IMR-90 (cell line): ENCODE data around the gene INAFM1. TPM values are rescaled to one million over a fixed set of nuclear protein-coding genes. Genes with fewer than 3 reads are reported as not detected.

Experiments
- ATAC-seq: fragments of 200-7000 bp; cut with Tn5 transposase; 2 replicates; pipeline ENCODE4 v1.9.1; 2020; ENCODE audit warnings: low read depth, mild to moderate bottlenecking, moderate library complexity
- BruUV-seq: library from RNA; stranded (reverse); fragments of 400-500 nt; replicated peaks from 2 replicates; lab custom pipeline; 2021; lab: Mats Ljungman, UMichigan
- CTCF ChIA-PET: fragments of 300-600 bp; formaldehyde crosslinking; extraction: SDS; loops from one replicate; lab custom pipeline; 2021; ENCODE audit warnings: antibody characterized with exemption; lab: Yijun Ruan, JAX
- POLR2A ChIA-PET: fragments of 300-600 bp; sonication (Branson Sonifier 250); formaldehyde crosslinking; loops from one replicate; lab custom pipeline; 2022; ENCODE audit warnings: antibody characterized with exemption; ENCODE audit not compliant: unreplicated experiment; lab: Charles Lee
- DNase-seq: peaks from one replicate; pipeline ENCODE4 v3.0.0; 2013
- H2AFZ ChIP-seq: replicated peaks from 2 replicates; pipeline ENCODE3; 2013; ENCODE audit warnings: low read length, mild to moderate bottlenecking; ENCODE audit not compliant: poor library complexity
- H2AK5ac ChIP-seq: 2 replicates; pipeline ENCODE4 v1.6.1; 2013; ENCODE audit warnings: low read depth, low read length, inconsistent platforms
- H2AK9ac ChIP-seq: replicated peaks from 2 replicates; pipeline ENCODE3; 2013; ENCODE audit warnings: mild to moderate bottlenecking, low read depth, low read length, moderate library complexity; ENCODE audit not compliant: poor library complexity
- H2BK120ac ChIP-seq: 2 replicates; pipeline ENCODE4 v1.6.1; 2013; ENCODE audit warnings: low read depth, low read length, inconsistent platforms
- H2BK15ac ChIP-seq: 3 replicates; pipeline ENCODE4 v1.6.1; 2013; ENCODE audit warnings: low read depth, low read length, inconsistent platforms
- H2BK20ac ChIP-seq: 2 replicates; pipeline ENCODE4 v1.6.1; 2013; ENCODE audit warnings: low read depth, mild to moderate bottlenecking, inconsistent platforms, low read length, moderate library complexity
- H2BK5ac ChIP-seq: 2 replicates; pipeline ENCODE4 v1.6.1; 2013; ENCODE audit warnings: mild to moderate bottlenecking, low read depth, low read length, inconsistent platforms; ENCODE audit not compliant: poor library complexity, severe bottlenecking
- H3K14ac ChIP-seq: replicated peaks from 2 replicates; pipeline ENCODE4 v1.6.1; 2013; ENCODE audit warnings: low read depth, low read length, inconsistent platforms
- H3K18ac ChIP-seq: 2 replicates; pipeline ENCODE4 v1.6.1; 2013; ENCODE audit warnings: low read depth, low read length, control low read depth
- H3K23ac ChIP-seq: 2 replicates; pipeline ENCODE4 v1.6.1; 2013; ENCODE audit warnings: low read depth, low read length, inconsistent platforms
- H3K27ac ChIP-seq: 2 replicates; pipeline ENCODE4 v1.5.1; 2013; ENCODE audit warnings: mild to moderate bottlenecking, control low read depth, low read length; ENCODE audit not compliant: insufficient read depth
- H3K27me3 ChIP-seq: 2 replicates; pipeline ENCODE4 v1.6.1; 2013; ENCODE audit warnings: low read length; ENCODE audit not compliant: control insufficient read depth, insufficient read depth
- H3K36me3 ChIP-seq: 2 replicates; pipeline ENCODE4 v1.6.1; 2013; ENCODE audit warnings: low read length, mixed read lengths; ENCODE audit not compliant: control insufficient read depth, insufficient read depth
- H3K4ac ChIP-seq: 2 replicates; pipeline ENCODE4 v1.6.1; 2013; ENCODE audit warnings: low read depth, low read length, inconsistent platforms
- H3K4me1 ChIP-seq: 2 replicates; pipeline ENCODE4 v1.6.1; 2013; ENCODE audit warnings: low read length, mixed read lengths; ENCODE audit not compliant: control insufficient read depth, insufficient read depth
- H3K4me2 ChIP-seq: 2 replicates; pipeline ENCODE4 v1.6.1; 2013; ENCODE audit warnings: low read depth, mild to moderate bottlenecking, control low read depth, low read length, moderate library complexity
- H3K4me3 ChIP-seq: 2 replicates; pipeline ENCODE4 v1.5.1; 2013; ENCODE audit warnings: low read depth, mild to moderate bottlenecking, control low read depth, low read length, moderate library complexity; ENCODE audit not compliant: insufficient read depth
- H3K56ac ChIP-seq: 2 replicates; pipeline ENCODE4 v1.6.1; 2013; ENCODE audit warnings: low read length, inconsistent platforms; ENCODE audit not compliant: insufficient read depth; ENCODE audit errors: extremely low read depth
- H3K79me1 ChIP-seq, 2 experiments: 2 replicates each; pipeline ENCODE4 v1.6.1; 2013; ENCODE audit warnings: low read length in 2 of 2, inconsistent platforms in 1 of 2, low read depth in 1 of 2
- H3K9ac ChIP-seq: 2 replicates; pipeline ENCODE4 v1.6.1; 2013; ENCODE audit warnings: low read depth, low read length, control low read depth
- H3K9me1 ChIP-seq: 2 replicates; pipeline ENCODE4 v1.6.1; 2013; ENCODE audit warnings: low read length, inconsistent platforms; ENCODE audit not compliant: insufficient read depth
- H3K9me3 ChIP-seq: 2 replicates; pipeline ENCODE4 v1.6.1; 2013; ENCODE audit warnings: low read length; ENCODE audit not compliant: control insufficient read depth, insufficient read depth
- H4K20me1 ChIP-seq: 2 replicates; pipeline ENCODE4 v1.6.1; 2013; ENCODE audit warnings: low read length, inconsistent platforms; ENCODE audit not compliant: insufficient read depth
- H4K5ac ChIP-seq: 2 replicates; pipeline ENCODE4 v1.6.1; 2013; ENCODE audit warnings: mild to moderate bottlenecking, low read depth, low read length, control low read depth
- H4K8ac ChIP-seq, 2 experiments: 2 replicates each; pipeline ENCODE4 v1.6.1; 2013; ENCODE audit warnings: low read depth in 2 of 2, low read length in 2 of 2, control low read depth in 1 of 2, inconsistent platforms in 1 of 2
- H4K91ac ChIP-seq: 2 replicates; pipeline ENCODE4 v1.6.1; 2013; ENCODE audit warnings: low read depth, low read length, inconsistent platforms; ENCODE audit not compliant: insufficient read depth
- CHD1 ChIP-seq: IDR thresholded peaks from 2 replicates; pipeline ENCODE4 v1.6.1; 2012; ENCODE audit warnings: low read depth, low read length, improper control_type of control experiment
- ELK1 ChIP-seq: fragments of 150-350 bp; IDR thresholded peaks from 2 replicates; pipeline ENCODE4 v1.6.1; 2016; ENCODE audit warnings: low read depth, mild to moderate bottlenecking, low read length, moderate library complexity, borderline replicate concordance
- FOS ChIP-seq: fragments of 150-350 bp; IDR thresholded peaks from 2 replicates; pipeline ENCODE4 v1.6.1; 2016; ENCODE audit warnings: low read depth, low read length
- MAFK ChIP-seq: IDR thresholded peaks from 2 replicates; pipeline ENCODE4 v1.6.1; 2012; ENCODE audit warnings: low read depth, low read length, improper control_type of control experiment
- MAZ ChIP-seq: IDR thresholded peaks from 2 replicates; pipeline ENCODE4 v1.6.1; 2012; ENCODE audit warnings: low read depth, mild to moderate bottlenecking, low read length, improper control_type of control experiment, moderate library complexity, borderline replicate concordance
- MXI1 ChIP-seq: IDR thresholded peaks from 2 replicates; pipeline ENCODE4 v1.6.1; 2012; ENCODE audit warnings: low read depth, mild to moderate bottlenecking, low read length, moderate library complexity, borderline replicate concordance
- POLR2A ChIP-seq: IDR thresholded peaks from 2 replicates; pipeline ENCODE4 v1.6.1; 2012; ENCODE audit warnings: mild to moderate bottlenecking, low read depth, low read length
- RAD21 ChIP-seq: IDR thresholded peaks from 2 replicates; pipeline ENCODE4 v1.6.1; 2012; ENCODE audit warnings: low read length, improper control_type of control experiment
- RCOR1 ChIP-seq: IDR thresholded peaks from 2 replicates; pipeline ENCODE4 v1.6.1; 2012; ENCODE audit warnings: mild to moderate bottlenecking, low read length, improper control_type of control experiment; ENCODE audit not compliant: insufficient replicate concordance
- RFX5 ChIP-seq: IDR thresholded peaks from 2 replicates; pipeline ENCODE4 v1.8.0; 2012; ENCODE audit warnings: low read depth, mild to moderate bottlenecking, low read length, moderate library complexity
- SMC3 ChIP-seq: fragments of 150-350 bp; IDR thresholded peaks from 2 replicates; pipeline ENCODE4 v1.6.1; 2016; ENCODE audit warnings: low read depth, mild to moderate bottlenecking, antibody characterized with exemption, low read length, moderate library complexity
- USF2 ChIP-seq: fragments of 150-350 bp; IDR thresholded peaks from 2 replicates; pipeline ENCODE4 v1.6.1; 2017; ENCODE audit warnings: mild to moderate bottlenecking, antibody characterized with exemption, low read length, low read depth
- WGBS, 2 experiments: methylation state at CpG; one replicate each; pipeline versions ENCODE4 v1.1.5 to v1.1.7; 2013; ENCODE audit warnings: missing lambda C conversion rate in 2 of 2; ENCODE audit not compliant: insufficient read length in 1 of 2; ENCODE audit errors: extremely low coverage in 2 of 2; 5-methylcytosine and 5-hydroxymethylcytosine counted together
- dilution Hi-C: fragments of 300-500 bp; cut with HindIII; formaldehyde crosslinking; loops from one replicate; pipeline ENCODE4 v1.14.3; 2018; ENCODE audit warnings: low sequenced_read_pairs; ENCODE audit not compliant: unreplicated experiment
- in situ Hi-C: fragments of 300-500 bp; cut with MboI; formaldehyde crosslinking; loops from 3 replicates; pipeline ENCODE4 v1.14.3; 2019; ENCODE audit warnings: low sequenced_read_pairs, inconsistent platforms, mixed read lengths
- intact Hi-C: fragments of 100-400 bp; cut with micrococcal nuclease; formaldehyde crosslinking; loops from 2 replicates; pipeline ENCODE4 v1.10.0; 2022
- polyA plus RNA-seq, 3 experiments: library from polyadenylated mRNA; depleted of rRNA; stranded (reverse); fragments of >200 nt; gene quantifications; 2 replicates each; pipeline ENCODE4 v1.2.3, GENCODE V29; 2012; ENCODE audit warnings: low replicate concordance in 1 of 3
- total RNA-seq: library from RNA; depleted of rRNA; stranded (reverse); fragments of >200 nt; gene quantifications from 2 replicates; pipeline ENCODE4 v1.2.3, GENCODE V29; 2012
- TF ChIP-seq, protein P1 (sequence below): conservative IDR thresholded peaks from 2 replicates; pipeline ENCODE4 v1.5.1; 2012; ENCODE audit warnings: mild to moderate bottlenecking, low read depth, low read length, improper control_type of control experiment

The INAFM1 gene
- total and polyA plus RNA-seq, 2 of the 4 experiments (the other 2 are of a cell fraction), result 0.36 to 7.8 TPM

- peaks cover 20% of the 10 kb centered on the region for H4K20me1 ChIP-seq
- peak overlapping the region; percentile 48; the same call in 1 of the 2 replicates for H3K18ac ChIP-seq
- peak overlapping the region; percentile 85 for H3K9ac ChIP-seq
- peaks cover 14% of the 10 kb centered on the region for H3K4me1 ChIP-seq
- peak overlapping the region; percentile 94 for H3K27ac ChIP-seq
- peak overlapping the region; percentile 83 for H4K91ac ChIP-seq
- H3K79me1 ChIP-seq, result peaks cover 3 to 37% of the 10 kb centered on the region in 2 experiments; a peak in 3 of 4 replicates
- H3K4ac ChIP-seq, result peak overlapping the region; percentile 90
- H3K4me2 ChIP-seq, result peak overlapping the region; percentile 93
- no peak overlapping the region for H2BK20ac ChIP-seq
- dilution Hi-C loops, result no loop called here
- peak overlapping the region; percentile 83 for H2AK5ac ChIP-seq
- peak overlapping the region; percentile 86 for H3K23ac ChIP-seq
- H3K9me3 ChIP-seq, result no peaks in the 10 kb centered on the region
- BruUV-seq, result no TSS peak
- ATAC-seq (peak; percentile 74), DNase-seq (peak; percentile 90)
- H3K36me3 ChIP-seq, result peaks cover 27% of the 10 kb centered on the region
- in situ Hi-C loops, result no loop called here
- H2AFZ ChIP-seq, result peak overlapping the region; percentile 90
- WGBS, 2 experiments, result 0% methylated on average over 2 of the region's 54 CpGs; no CpG with 5 or more reads in 1 of the 2 experiments
- peak overlapping the region; percentile 91 to 94 for H4K8ac ChIP-seq
- intact Hi-C loops, result loop anchor here (1.0 kb wide), 1 partner anchor 16 kb away; no protein-coding TSS in a partner anchor
- no peaks in the 10 kb centered on the region for H3K27me3 ChIP-seq
- POLR2A ChIA-PET, result interaction anchor here (0.6 to 1.0 kb wide), 2 partner anchors 17 to 83 kb away, joined by 3 to 5 read pairs; no protein-coding TSS in a partner anchor
- H3K14ac ChIP-seq, result peak overlapping the region; percentile 85
- peak overlapping the region; percentile 98 for H2AK9ac ChIP-seq
- CTCF ChIA-PET, result no interaction called here
- H3K56ac ChIP-seq, result peak overlapping the region; percentile 88
- H4K5ac ChIP-seq, result peak overlapping the region; percentile 62
- H3K4me3 ChIP-seq, result peak overlapping the region; percentile 58
- peak overlapping the region; percentile 51 for H2BK120ac ChIP-seq
- peak overlapping the region; percentile 81 for H2BK5ac ChIP-seq
- peak overlapping the region; percentile 37; the same call in 1 of the 3 replicates for H2BK15ac ChIP-seq
- peaks cover 13% of the 10 kb centered on the region for H3K9me1 ChIP-seq
- TF ChIP-seq MAFK, result peak; percentile 43
- TF ChIP-seq RFX5, result no peak
- no peak for TF ChIP-seq MXI1
- TF ChIP-seq MAZ, result peak; percentile 71; the same call in 1 of the 2 replicates
- TF ChIP-seq POLR2A, result peak; percentile 84
- no peak for TF ChIP-seq USF2
- TF ChIP-seq RAD21, result no peak
- TF ChIP-seq, protein P1, sequence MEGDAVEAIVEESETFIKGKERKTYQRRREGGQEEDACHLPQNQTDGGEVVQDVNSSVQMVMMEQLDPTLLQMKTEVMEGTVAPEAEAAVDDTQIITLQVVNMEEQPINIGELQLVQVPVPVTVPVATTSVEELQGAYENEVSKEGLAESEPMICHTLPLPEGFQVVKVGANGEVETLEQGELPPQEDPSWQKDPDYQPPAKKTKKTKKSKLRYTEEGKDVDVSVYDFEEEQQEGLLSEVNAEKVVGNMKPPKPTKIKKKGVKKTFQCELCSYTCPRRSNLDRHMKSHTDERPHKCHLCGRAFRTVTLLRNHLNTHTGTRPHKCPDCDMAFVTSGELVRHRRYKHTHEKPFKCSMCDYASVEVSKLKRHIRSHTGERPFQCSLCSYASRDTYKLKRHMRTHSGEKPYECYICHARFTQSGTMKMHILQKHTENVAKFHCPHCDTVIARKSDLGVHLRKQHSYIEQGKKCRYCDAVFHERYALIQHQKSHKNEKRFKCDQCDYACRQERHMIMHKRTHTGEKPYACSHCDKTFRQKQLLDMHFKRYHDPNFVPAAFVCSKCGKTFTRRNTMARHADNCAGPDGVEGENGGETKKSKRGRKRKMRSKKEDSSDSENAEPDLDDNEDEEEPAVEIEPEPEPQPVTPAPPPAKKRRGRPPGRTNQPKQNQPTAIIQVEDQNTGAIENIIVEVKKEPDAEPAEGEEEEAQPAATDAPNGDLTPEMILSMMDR, result 0 out of 2 replicates have a peak, but pooled peaks have one; percentile 16
- no peak for TF ChIP-seq RCOR1
- TF ChIP-seq FOS, result no peak
- no peak for TF ChIP-seq ELK1
- no peak for TF ChIP-seq SMC3
- peak; percentile 79; the same call in 1 of the 2 replicates for TF ChIP-seq CHD1
Observed at GRCh38 chr19:47273313-47274070, 1.2 kb upstream of the INAFM1 start.
